ENCODE measurements around the gene PDZD7. TPM values are rescaled to one million over a fixed set of nuclear protein-coding genes. Genes with fewer than 3 reads are reported as not detected.

The PDZD7 gene
- total RNA-seq, 1 experiment from 2014 or later: 6.1 TPM

- no peak for TF ChIP-seq CEBPB (IDR thresholded peaks at IDR 0.05; ENCODE audit: low read depth)
Measured at GRCh38 chr10:100982916-100983830, 47.8 kb downstream of the PDZD7 start (continued).

GRCh38 chr10:100981178-100981772, 49.7 kb downstream of the PDZD7 start:
- no peak overlapping the region for H3K9ac ChIP-seq (ENCODE audit: low read length)
- no peaks in the 10 kb centered on the region for H4K20me1 ChIP-seq (ENCODE audit: insufficient read depth)
- BruUV-seq (replicated peaks): no TSS peak
- peaks cover 5 to 15% of the 10 kb centered on the region in 2 experiments; a peak in 3 of 4 replicates for H3K4me1 ChIP-seq (ENCODE audit: control insufficient read depth in 1 of 2, insufficient read depth in 2 of 2, low read length in 2 of 2)
- H3K4me2 ChIP-seq (ENCODE audit: low read length): no peak overlapping the region
- no peak for ATAC-seq
- H3K27me3 ChIP-seq (ENCODE audit: insufficient read depth, low read length): no peaks in the 10 kb centered on the region
- no peak overlapping the region for H3K27ac ChIP-seq (ENCODE audit: low read depth, low read length)
- H2AFZ ChIP-seq (ENCODE audit: low read depth, low read length, poor library complexity, severe bottlenecking): no peak overlapping the region
- H3K9me3 ChIP-seq (ENCODE audit: control insufficient read depth in 1 of 2, insufficient read depth in 1 of 2, low read depth in 1 of 2, low read length in 2 of 2): no peaks in the 10 kb centered on the region
- no peaks in the 10 kb centered on the region for H3K9me2 ChIP-seq (ENCODE audit: insufficient read depth)
- H3K36me3 ChIP-seq (ENCODE audit: control insufficient read depth in 1 of 2, insufficient read depth in 2 of 2, low read length in 2 of 2): peaks cover 4 to 14% of the 10 kb centered on the region in 2 experiments; a peak in 3 of 4 replicates
- ChIA-PET CTCF (interaction anchor here (1.2 kb wide), 1 partner anchor 18 kb away, joined by 3 read pairs; the partner anchor contains the start of gene LZTS2), RAD21 (ENCODE audit: low non-redundant PET in 1 of 2, low total read pairs in 2 of 2, uncharacterized antibody in 2 of 2, unreplicated experiment in 2 of 2) (no interaction called here), POLR2A (no interaction called here)
- H3K4me3 ChIP-seq (replicated peaks in 1 of 2; ENCODE audit: low read depth in 1 of 2, low read length in 2 of 2): no peak overlapping the region
- H3K79me2 ChIP-seq (ENCODE audit: insufficient read depth, low read length): peaks cover 9% of the 10 kb centered on the region
- DNase-seq (ENCODE audit: low read depth, low spot score): no peak
- TF ChIP-seq SRF (IDR thresholded peaks at IDR 0.05; ENCODE audit: low read depth): no peak
- TF ChIP-seq ZBTB33 (IDR thresholded peaks at IDR 0.05; ENCODE audit: extremely low read depth, insufficient replicate concordance, low read length): no peak
- no peak for TF ChIP-seq POLR2A (IDR thresholded peaks at IDR 0.05; ENCODE audit: borderline replicate concordance, extremely low read depth, insufficient read depth, insufficient read length)
- TF ChIP-seq YY1 (IDR thresholded peaks at IDR 0.05; ENCODE audit: extremely low read depth, insufficient replicate concordance, low read depth, low read length): no peak
- TF ChIP-seq SP1 (IDR thresholded peaks at IDR 0.05; ENCODE audit: low read depth): no peak
- no peak for TF ChIP-seq TCF7L2 (IDR thresholded peaks at IDR 0.05; ENCODE audit: borderline replicate concordance, extremely low read depth, insufficient read depth, insufficient read length)
- TF ChIP-seq JUND (IDR thresholded peaks at IDR 0.05): no peak
- TF ChIP-seq ATF3 (IDR thresholded peaks at IDR 0.05): no peak
- no peak for TF ChIP-seq CTCF (IDR thresholded peaks at IDR 0.05 in 2 of 3, conservative IDR thresholded peaks at IDR 0.05 in 1 of 3; ENCODE audit: borderline replicate concordance in 1 of 3, insufficient read depth in 1 of 3, low read depth in 2 of 3, low read length in 2 of 3)
- TF ChIP-seq POLR2AphosphoS5 (IDR thresholded peaks at IDR 0.05; ENCODE audit: low read depth, low read length): no peak
- TF ChIP-seq MAX (IDR thresholded peaks at IDR 0.05): no peak
- no peak for TF ChIP-seq SIN3A (IDR thresholded peaks at IDR 0.05; ENCODE audit: low read depth)
- no peak for TF ChIP-seq CEBPB (IDR thresholded peaks at IDR 0.05; ENCODE audit: low read depth)
- TF ChIP-seq CBX3 (IDR thresholded peaks at IDR 0.05; ENCODE audit: low read depth): no peak
- TF ChIP-seq EGR1 (IDR thresholded peaks at IDR 0.05; ENCODE audit: low read depth): no peak
- no peak for TF ChIP-seq ZFX (IDR thresholded peaks at IDR 0.05)
- TF ChIP-seq ZNF274 (IDR thresholded peaks at IDR 0.05; ENCODE audit: low read depth, low read length): no peak
- TF ChIP-seq EZH2 (IDR thresholded peaks at IDR 0.05): no peak
- no peak for TF ChIP-seq ELF1 (IDR thresholded peaks at IDR 0.05; ENCODE audit: borderline replicate concordance, low read depth)
- TF ChIP-seq EZH2phosphoT487 (IDR thresholded peaks at IDR 0.05; ENCODE audit: borderline replicate concordance): no peak
- intact Hi-C loops (cut with micrococcal nuclease): no loop called here
